ENCODE results near the gene USP6NL. TPM values are rescaled to one million over a fixed set of nuclear protein-coding genes. Genes with fewer than 3 reads are reported as not detected.

Gene USP6NL
- polyA plus RNA-seq, 1 of the 3 experiments (the other 2 are of a cell fraction) = 8.9 TPM

GRCh38 chr10:11589738-11590137, 21.7 kb downstream of the USP6NL start:
- H3K79me2 ChIP-seq (ENCODE audit: insufficient read depth) = peaks cover 63% of the 10 kb centered on the region
- TF ChIP-seq USF1 (IDR thresholded peaks at IDR 0.05; ENCODE audit: borderline replicate concordance, low read depth) = no peak
- TF ChIP-seq NRF1 (IDR thresholded peaks at IDR 0.05; ENCODE audit: low read depth, low read length) = no peak
- no peak for TF ChIP-seq MXI1 (IDR thresholded peaks at IDR 0.05; ENCODE audit: low read depth, low read length)
- TF ChIP-seq RFX5 (IDR thresholded peaks at IDR 0.05; ENCODE audit: low read length) = no peak
- no peak for TF ChIP-seq TAF1 (IDR thresholded peaks at IDR 0.05; ENCODE audit: borderline replicate concordance, low read depth, low read length)
- TF ChIP-seq TEAD4 (IDR thresholded peaks at IDR 0.05; ENCODE audit: borderline replicate concordance, insufficient read depth) = no peak
- peaks cover 2 to 9% of the 10 kb centered on the region in 2 experiments for H3K36me3 ChIP-seq (replicated peaks in 1 of 2; ENCODE audit: control insufficient read depth in 1 of 2, insufficient read depth in 2 of 2, low read length in 1 of 2)
- H3K27ac ChIP-seq (ENCODE audit: low read depth in 2 of 2, low read length in 1 of 2) = no peak overlapping the region
- H4K20me1 ChIP-seq (ENCODE audit: insufficient read depth) = peaks cover 3% of the 10 kb centered on the region; the same call in 1 of the 2 replicates
- H2AFZ ChIP-seq (ENCODE audit: low read depth) = no peak overlapping the region
- 97% methylated on average over 4 of the region's 4 CpGs for WGBS (ENCODE audit: low lambda C conversion rate)
- H3K9me3 ChIP-seq = no peaks in the 10 kb centered on the region
- no peak for DNase-seq
- no peaks in the 10 kb centered on the region for H3K27me3 ChIP-seq (ENCODE audit: insufficient read depth)
- H3K4me1 ChIP-seq (ENCODE audit: control insufficient read depth in 1 of 2, insufficient read depth in 2 of 2, low read depth in 1 of 2, low read length in 1 of 2) = peaks cover 0 to 3% of the 10 kb centered on the region in 2 experiments; a peak in 2 of 4 replicates
- no peak overlapping the region for H3K4me3 ChIP-seq (ENCODE audit: low read depth in 2 of 2, low read length in 1 of 2)
- no peak overlapping the region for H3K9ac ChIP-seq
- no peak overlapping the region for H3K4me2 ChIP-seq
- peaks cover 13% of the 10 kb centered on the region for H3F3A ChIP-seq (replicated peaks; ENCODE audit: insufficient read depth)
- CTCF ChIA-PET = no interaction called here
- H3K9me2 ChIP-seq = no peaks in the 10 kb centered on the region
- POLR2A ChIA-PET = no interaction called here

GRCh38 chr10:11588873-11589574, 22.4 kb downstream of the USP6NL start:
- Histone ChIP-seq H3K9ac (no peak overlapping the region), H3K4me3 (ENCODE audit: low read depth in 2 of 2, low read length in 1 of 2) (no peak overlapping the region), H3K9me3 (no peaks in the 10 kb centered on the region), H3K4me2 (no peak overlapping the region), H3K4me1 (ENCODE audit: control insufficient read depth in 1 of 2, insufficient read depth in 2 of 2, low read depth in 1 of 2, low read length in 1 of 2) (peaks cover 0 to 3% of the 10 kb centered on the region in 2 experiments; a peak in 2 of 4 replicates), H3K79me2 (ENCODE audit: insufficient read depth) (peaks cover 70% of the 10 kb centered on the region), H3K27ac (ENCODE audit: low read depth in 2 of 2, low read length in 1 of 2) (no peak overlapping the region), H2AFZ (ENCODE audit: low read depth) (no peak overlapping the region), H3F3A (replicated peaks; ENCODE audit: insufficient read depth) (peaks cover 13% of the 10 kb centered on the region), H4K20me1 (ENCODE audit: insufficient read depth) (peaks cover 3% of the 10 kb centered on the region; the same call in 1 of the 2 replicates), H3K9me2 (no peaks in the 10 kb centered on the region), H3K27me3 (ENCODE audit: insufficient read depth) (no peaks in the 10 kb centered on the region), H3K36me3 (replicated peaks in 1 of 2; ENCODE audit: control insufficient read depth in 1 of 2, insufficient read depth in 2 of 2, low read length in 1 of 2) (peaks cover 2 to 12% of the 10 kb centered on the region in 2 experiments)
- no peak for TF ChIP-seq MEF2A (IDR thresholded peaks at IDR 0.05; ENCODE audit: borderline replicate concordance, low read depth)
- TF ChIP-seq IRF3 (IDR thresholded peaks at IDR 0.05; ENCODE audit: low read depth, low read length) = no peak
- no peak for TF ChIP-seq SIN3A (IDR thresholded peaks at IDR 0.05; ENCODE audit: borderline replicate concordance, low read depth, low read length)
- TF ChIP-seq FOXJ3 (CRISPR knock-in tag; IDR thresholded peaks at IDR 0.05) = no peak
- no peak for TF ChIP-seq ELF1 (IDR thresholded peaks at IDR 0.05)
- TF ChIP-seq RXRA (IDR thresholded peaks at IDR 0.05; ENCODE audit: borderline replicate concordance, low read depth) = no peak
- TF ChIP-seq RFX5 (IDR thresholded peaks at IDR 0.05; ENCODE audit: low read length) = no peak
- TF ChIP-seq TEAD4 (IDR thresholded peaks at IDR 0.05; ENCODE audit: borderline replicate concordance, insufficient read depth) = no peak
- no peak for TF ChIP-seq ZBTB33 (IDR thresholded peaks at IDR 0.05; ENCODE audit: borderline replicate concordance, low read depth)
- TF ChIP-seq POLR2AphosphoS5 (IDR thresholded peaks at IDR 0.05; ENCODE audit: low read depth, low read length) = no peak
- TF ChIP-seq JUND (IDR thresholded peaks at IDR 0.05) = no peak
- POLR2A ChIA-PET = no interaction called here
- WGBS (ENCODE audit: low lambda C conversion rate) = 74% methylated on average over 3 of the region's 3 CpGs
- DNase-seq = no peak
- CTCF ChIA-PET = interaction anchor here (0.9 kb wide), 1 partner anchor 15 kb away, joined by 3 read pairs; no protein-coding TSS in a partner anchor
